ENCODE measurements around the gene MBD1.
A peak's percentile ranks its signal among the peaks of the same experiment; 100 is the strongest.
"Not testable (repeated sequence)": the region's sequence is repeated elsewhere in the genome, so short reads cannot be mapped to it uniquely, and the experiment has no call there.

The MBD1 gene, protein sequence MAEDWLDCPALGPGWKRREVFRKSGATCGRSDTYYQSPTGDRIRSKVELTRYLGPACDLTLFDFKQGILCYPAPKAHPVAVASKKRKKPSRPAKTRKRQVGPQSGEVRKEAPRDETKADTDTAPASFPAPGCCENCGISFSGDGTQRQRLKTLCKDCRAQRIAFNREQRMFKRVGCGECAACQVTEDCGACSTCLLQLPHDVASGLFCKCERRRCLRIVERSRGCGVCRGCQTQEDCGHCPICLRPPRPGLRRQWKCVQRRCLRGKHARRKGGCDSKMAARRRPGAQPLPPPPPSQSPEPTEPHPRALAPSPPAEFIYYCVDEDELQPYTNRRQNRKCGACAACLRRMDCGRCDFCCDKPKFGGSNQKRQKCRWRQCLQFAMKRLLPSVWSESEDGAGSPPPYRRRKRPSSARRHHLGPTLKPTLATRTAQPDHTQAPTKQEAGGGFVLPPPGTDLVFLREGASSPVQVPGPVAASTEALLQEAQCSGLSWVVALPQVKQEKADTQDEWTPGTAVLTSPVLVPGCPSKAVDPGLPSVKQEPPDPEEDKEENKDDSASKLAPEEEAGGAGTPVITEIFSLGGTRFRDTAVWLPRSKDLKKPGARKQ

DNA sequence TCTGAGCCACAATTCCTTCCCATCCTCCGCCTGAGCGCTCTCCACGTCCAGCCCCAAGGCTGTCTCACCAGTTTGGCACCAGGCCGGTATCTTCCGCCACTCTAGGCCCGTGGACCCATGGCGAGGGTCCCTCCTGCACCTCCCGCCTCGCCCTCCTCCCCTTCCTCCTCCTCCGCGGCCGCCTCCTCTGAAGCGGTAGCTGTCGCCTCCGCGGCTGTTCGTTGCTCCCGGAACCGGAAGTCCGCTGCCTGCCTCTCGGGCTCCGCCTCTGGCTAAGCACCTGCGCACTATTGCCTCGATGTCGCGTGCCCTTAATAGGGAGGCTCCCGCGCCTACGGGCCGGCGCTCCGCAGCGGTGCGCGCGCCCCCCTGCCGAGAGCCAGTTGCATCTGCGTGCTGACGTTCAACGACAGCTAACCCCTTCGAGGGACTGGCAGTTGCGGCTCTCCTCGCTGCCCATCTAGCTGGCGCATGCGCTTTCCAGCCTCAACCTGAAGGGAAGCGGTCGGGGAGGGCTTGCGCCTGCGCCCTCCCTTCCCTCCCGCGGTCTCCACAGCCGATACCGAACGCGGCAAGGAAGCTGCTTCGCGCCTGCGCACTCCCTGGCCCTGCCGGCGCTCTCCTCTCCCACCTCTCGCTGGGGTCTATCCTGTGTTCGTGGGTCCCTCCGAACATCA, at the start of gene MBD1:
MBD1 (minus strand) TSS at position 229 of the 677 bp plus-strand sequence. CDS start 1,531 bp downstream, outside the sequence.
- Mint-ChIP-seq H3K4me3 (peak within 1 kb of the TSS; percentile 91), H3K27me3 (no peaks in the 10 kb centered on the region), H3K27ac (peak within 1 kb of the TSS; percentile 92), H3K4me1 (peaks cover 39% of the 10 kb centered on the region), H3K9me3 (no peaks in the 10 kb centered on the region), H3K36me3 (peaks cover 23% of the 10 kb centered on the region)

DNA sequence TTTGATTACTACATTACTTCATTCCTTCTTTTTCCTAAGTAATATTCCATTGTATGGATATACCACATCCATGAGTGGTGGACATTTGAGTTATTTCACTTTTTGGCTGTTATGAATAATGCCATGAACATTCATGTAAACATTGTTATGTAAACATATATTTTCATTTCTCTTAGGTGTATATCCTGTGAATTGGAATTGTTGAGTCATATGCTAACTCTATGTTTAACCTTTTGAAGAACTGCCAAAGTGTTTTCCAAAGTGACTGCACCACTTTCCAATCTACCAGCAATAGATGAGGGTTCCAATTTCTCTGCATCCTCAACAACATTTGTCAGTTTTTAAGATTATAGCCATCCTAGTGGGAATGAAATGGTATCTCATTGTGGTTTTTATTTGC, 48.9 kb upstream of the MBD1 start:
- no peaks in the 10 kb centered on the region for H3K4me1 Mint-ChIP-seq
- no peaks in the 10 kb centered on the region for H3K9me3 Mint-ChIP-seq
- no peak overlapping the region for H3K27ac Mint-ChIP-seq
- no peak overlapping the region for H3K4me3 Mint-ChIP-seq
- H3K27me3 Mint-ChIP-seq = peaks cover 6% of the 10 kb centered on the region
- H3K36me3 Mint-ChIP-seq = peaks cover 2% of the 10 kb centered on the region

DNA sequence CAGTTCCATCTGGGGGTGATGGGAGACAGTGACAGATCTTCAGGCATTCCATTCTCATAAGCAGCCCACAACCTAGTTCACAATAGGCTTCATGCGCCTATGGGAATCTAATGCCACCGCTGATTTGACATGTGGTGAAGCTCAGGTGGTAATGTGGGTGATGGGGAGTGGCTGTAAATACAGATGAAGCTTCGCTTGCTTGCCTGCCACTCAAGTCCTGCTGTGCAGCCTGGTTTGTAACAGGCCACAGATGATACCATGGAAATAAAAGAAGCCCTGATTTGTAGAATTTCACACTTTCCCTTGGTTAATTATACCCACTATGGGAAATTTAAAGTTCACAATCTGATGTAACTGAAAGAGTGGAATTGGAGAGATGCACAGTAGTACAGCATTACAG, 46.7 kb upstream of the MBD1 start:
- Mint-ChIP-seq H3K27me3 (peaks cover 6% of the 10 kb centered on the region), H3K4me1 (no peaks in the 10 kb centered on the region), H3K9me3 (no peaks in the 10 kb centered on the region), H3K36me3 (peaks cover 2% of the 10 kb centered on the region), H3K27ac (no peak overlapping the region), H3K4me3 (no peak overlapping the region)

DNA sequence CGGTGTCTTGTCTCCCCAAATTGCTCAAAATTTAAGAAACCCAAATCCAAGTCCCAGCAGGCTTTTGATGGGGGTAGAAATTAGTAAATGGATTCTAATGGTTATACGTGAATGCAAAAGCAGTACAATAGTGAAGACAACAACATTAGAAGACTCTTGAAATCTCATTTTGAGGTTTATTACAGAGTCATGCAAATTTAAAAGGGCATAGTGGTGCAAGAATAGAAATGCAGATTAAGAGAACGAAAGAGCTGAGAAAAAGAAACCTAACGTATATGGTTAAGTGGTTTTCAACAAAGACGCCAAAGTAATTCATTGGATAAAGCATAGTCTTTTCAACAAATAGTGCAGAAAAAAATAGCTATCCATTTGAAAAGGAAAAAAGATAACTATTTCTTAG, 39.4 kb upstream of the MBD1 start:
- Mint-ChIP-seq H3K36me3 (no peaks in the 10 kb centered on the region), H3K9me3 (no peaks in the 10 kb centered on the region), H3K27ac (peak overlapping the region; percentile 55), H3K27me3 (no peaks in the 10 kb centered on the region), H3K4me1 (peaks cover 19% of the 10 kb centered on the region), H3K4me3 (peak overlapping the region; percentile 66)

DNA sequence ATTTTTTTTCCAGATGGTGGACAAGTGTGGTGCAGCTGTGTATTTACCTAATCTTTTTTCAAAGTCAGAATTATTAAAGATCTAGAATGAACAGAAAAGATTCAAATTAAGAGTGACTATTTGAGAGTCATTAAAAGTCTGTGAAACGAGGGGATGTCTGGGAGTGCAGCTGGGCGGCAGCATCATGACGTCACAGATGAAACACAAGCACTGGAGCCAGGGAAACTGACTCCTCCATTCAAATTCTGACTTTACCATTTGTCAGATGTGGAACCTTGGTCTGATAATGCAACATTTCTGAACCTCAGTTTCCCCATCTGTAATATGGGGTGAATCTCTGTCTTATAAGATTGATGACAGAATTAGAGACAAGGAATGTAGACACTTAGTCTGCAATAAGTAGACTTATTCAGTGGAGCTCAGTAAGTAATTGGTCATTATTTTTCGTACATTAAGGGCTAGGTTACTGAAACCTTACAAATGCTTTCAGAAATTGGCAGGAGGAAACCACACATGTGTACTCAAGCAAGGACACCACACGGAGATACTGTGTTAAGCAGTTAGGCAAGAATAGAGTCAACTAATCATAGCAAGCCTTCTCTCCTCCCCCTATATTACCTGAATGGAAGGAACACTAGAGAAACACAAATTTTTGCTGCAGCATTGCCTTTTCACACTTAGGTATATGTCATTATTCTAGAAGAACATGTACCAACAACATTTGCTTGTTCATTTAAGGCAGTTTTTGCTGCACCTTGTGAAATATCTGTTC, 34.0 kb upstream of the MBD1 start:
- no peaks in the 10 kb centered on the region for H3K36me3 Mint-ChIP-seq
- H3K4me1 Mint-ChIP-seq = peaks cover 6% of the 10 kb centered on the region
- H3K27me3 Mint-ChIP-seq = peaks cover 2% of the 10 kb centered on the region
- H3K9me3 Mint-ChIP-seq = no peaks in the 10 kb centered on the region
- H3K4me3 Mint-ChIP-seq = no peak overlapping the region
- H3K27ac Mint-ChIP-seq = no peak overlapping the region

DNA sequence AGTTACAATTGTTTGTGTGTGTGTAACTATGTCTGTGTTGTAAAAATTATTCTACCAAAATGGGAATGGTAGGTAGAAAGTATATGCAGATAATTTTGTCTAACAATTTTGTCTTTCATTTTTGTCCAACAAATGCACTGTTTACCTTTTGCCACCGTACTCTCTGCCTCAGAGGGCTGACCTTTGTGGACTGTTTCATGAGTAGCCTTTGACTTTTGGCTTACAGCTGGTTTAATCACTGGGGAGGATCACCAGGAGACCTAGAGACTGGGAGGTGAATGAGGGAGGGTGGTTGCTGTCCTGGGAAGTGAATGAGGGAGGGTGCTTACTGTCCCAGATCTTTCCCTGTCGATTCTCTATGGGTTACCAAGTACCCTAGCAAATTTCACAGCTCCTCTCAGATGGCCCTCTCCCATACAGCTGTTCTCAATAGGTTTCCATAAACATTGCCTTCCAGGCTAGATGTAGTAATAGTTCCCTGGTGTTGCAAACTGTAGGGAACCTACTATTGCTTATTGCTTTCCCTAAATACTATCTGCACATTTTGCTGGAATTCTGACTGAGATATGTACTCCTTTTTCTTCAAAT, 32.6 kb upstream of the MBD1 start:
- Mint-ChIP-seq H3K27me3 (peaks cover 2% of the 10 kb centered on the region), H3K36me3 (no peaks in the 10 kb centered on the region), H3K9me3 (no peaks in the 10 kb centered on the region), H3K27ac (no peak overlapping the region), H3K4me1 (no peaks in the 10 kb centered on the region), H3K4me3 (no peak overlapping the region)

DNA sequence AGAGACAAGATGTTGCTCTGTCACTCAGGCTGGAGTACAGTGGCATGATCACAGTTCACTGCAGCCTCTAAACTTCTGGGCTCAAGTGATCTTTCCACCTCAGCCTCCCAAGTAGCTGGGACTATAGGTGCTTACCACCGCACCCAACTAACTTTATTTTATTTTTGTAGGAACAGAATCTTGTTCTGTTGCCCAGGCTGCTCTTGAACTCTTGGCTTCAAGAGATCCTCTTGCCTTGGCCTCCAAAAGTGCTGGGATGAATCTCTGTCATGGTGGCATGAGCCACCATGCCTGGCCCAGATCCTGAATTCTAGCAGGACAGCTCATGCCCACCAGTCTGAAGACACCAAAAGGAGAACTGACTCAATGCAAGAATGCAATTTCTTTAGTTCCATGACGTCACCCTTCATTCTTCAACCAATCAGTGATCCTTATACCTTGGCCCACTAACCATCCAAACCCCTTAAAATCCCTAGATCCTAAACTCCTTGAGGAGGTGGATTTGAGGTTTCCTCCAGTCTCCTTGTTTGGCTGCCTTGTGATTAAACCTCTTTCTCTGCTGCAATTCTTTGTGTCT, 31.8 kb upstream of the MBD1 start:
- H3K36me3 Mint-ChIP-seq = no peaks in the 10 kb centered on the region
- H3K4me3 Mint-ChIP-seq = no peak overlapping the region
- H3K27me3 Mint-ChIP-seq = peaks cover 2% of the 10 kb centered on the region
- no peaks in the 10 kb centered on the region for H3K4me1 Mint-ChIP-seq
- H3K9me3 Mint-ChIP-seq = no peaks in the 10 kb centered on the region
- no peak overlapping the region for H3K27ac Mint-ChIP-seq

DNA sequence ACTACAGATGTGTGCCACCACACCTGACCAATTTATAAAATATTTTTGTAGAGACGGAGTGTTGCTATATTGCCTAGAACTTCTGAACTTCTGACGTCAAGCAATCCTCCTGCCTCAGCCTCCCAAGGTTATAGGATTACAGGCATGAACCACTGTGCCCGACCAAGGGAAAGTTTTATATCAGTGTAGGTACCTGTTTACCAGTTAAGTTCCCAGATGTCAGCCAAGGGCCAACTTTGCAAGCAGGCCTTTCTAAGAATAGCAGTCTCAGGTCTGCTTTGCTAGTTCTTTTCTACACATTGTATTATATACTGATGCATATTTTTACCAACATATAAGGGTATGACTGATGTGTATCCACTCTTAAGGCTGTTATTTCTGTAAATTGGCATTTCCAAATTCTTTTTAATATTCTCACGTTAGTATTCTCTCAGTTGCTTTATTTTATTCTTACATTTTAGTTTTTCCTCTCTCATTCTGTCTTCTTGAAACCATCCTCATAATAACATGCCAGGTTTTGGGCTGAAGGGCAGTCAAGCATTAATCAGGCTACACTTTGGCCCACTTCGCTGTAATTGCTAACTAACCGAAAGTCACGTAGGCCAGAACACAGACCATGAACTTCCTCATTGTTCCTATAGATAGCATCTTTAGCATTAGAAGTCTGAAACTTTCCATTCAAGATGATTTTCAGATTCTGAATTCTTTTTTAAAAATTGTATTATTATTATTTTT, 31.1 kb upstream of the MBD1 start:
- Mint-ChIP-seq H3K4me3 (no peak overlapping the region), H3K4me1 (peaks cover 6% of the 10 kb centered on the region), H3K27ac (no peak overlapping the region), H3K27me3 (peaks cover 2% of the 10 kb centered on the region), H3K36me3 (no peaks in the 10 kb centered on the region), H3K9me3 (no peaks in the 10 kb centered on the region)

DNA sequence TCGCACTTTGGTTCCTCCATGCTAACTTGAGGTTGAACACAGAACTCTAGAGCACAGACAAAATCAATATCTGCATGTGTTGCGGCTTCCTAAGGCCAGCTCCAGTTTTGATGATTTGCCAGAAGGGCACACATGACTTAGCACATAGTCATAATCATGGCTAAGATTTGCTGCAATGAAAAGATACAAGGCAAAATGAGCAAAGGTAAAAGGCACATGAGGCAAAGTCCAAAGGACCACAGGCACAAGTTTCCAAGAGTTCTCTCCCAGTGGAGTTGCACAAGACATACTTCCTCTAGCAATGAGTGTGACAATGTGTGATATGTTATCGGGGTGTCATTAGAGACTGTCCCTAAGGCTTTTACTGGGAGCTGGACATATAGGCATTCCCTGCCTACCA, 30.3 kb upstream of the MBD1 start:
- Mint-ChIP-seq H3K4me1 (peaks cover 13% of the 10 kb centered on the region), H3K9me3 (no peaks in the 10 kb centered on the region), H3K4me3 (no peak overlapping the region), H3K36me3 (no peaks in the 10 kb centered on the region), H3K27ac (no peak overlapping the region), H3K27me3 (peaks cover 2% of the 10 kb centered on the region)

DNA sequence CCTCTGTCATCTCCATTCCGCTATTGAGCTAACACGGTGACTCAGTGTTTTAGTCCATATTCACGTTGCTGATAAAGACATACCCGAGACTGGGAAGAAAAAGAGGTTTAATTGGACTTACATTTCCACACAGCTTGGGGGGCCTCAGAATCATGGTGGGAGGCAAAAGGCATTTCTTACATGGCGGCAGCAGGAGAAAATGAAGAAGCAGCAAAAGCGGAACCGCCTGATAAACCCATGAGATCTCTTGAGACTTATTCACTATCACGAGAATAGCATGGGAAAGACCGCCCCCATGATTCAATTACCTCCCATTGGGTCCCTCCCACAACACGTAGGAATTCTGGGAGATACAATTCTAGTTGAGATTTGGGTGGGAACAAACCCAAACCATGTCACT, 28.8 kb upstream of the MBD1 start:
- no peak overlapping the region for H3K27ac Mint-ChIP-seq
- H3K36me3 Mint-ChIP-seq = no peaks in the 10 kb centered on the region
- peaks cover 3% of the 10 kb centered on the region for H3K27me3 Mint-ChIP-seq
- H3K4me1 Mint-ChIP-seq = peaks cover 13% of the 10 kb centered on the region
- peaks cover 3% of the 10 kb centered on the region for H3K9me3 Mint-ChIP-seq
- H3K4me3 Mint-ChIP-seq = no peak overlapping the region

DNA sequence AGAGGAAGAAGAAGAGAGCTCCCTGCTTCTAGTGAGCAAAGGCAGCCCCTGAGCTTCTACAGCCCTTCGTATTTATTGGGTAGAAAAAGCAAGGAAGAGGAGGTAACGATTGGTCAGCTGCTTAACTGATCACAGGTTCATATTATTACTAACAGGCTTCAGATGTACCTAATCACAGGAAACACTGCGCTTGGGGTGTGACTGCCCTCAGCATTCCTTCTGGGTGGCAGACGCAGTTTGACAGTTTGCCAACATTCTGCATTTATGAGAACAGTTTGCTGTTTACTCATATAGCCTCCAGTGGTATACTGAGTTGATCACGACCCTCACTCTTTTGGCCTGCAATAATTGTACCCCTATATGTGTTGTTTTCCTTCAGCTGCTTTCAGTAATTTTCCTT, 27.5 kb upstream of the MBD1 start:
- not testable (repeated sequence) for H3K4me3 Mint-ChIP-seq, H3K27me3 Mint-ChIP-seq, H3K9me3 Mint-ChIP-seq, H3K27ac Mint-ChIP-seq, H3K36me3 Mint-ChIP-seq
- peaks cover 13% of the 10 kb centered on the region for H3K4me1 Mint-ChIP-seq

DNA sequence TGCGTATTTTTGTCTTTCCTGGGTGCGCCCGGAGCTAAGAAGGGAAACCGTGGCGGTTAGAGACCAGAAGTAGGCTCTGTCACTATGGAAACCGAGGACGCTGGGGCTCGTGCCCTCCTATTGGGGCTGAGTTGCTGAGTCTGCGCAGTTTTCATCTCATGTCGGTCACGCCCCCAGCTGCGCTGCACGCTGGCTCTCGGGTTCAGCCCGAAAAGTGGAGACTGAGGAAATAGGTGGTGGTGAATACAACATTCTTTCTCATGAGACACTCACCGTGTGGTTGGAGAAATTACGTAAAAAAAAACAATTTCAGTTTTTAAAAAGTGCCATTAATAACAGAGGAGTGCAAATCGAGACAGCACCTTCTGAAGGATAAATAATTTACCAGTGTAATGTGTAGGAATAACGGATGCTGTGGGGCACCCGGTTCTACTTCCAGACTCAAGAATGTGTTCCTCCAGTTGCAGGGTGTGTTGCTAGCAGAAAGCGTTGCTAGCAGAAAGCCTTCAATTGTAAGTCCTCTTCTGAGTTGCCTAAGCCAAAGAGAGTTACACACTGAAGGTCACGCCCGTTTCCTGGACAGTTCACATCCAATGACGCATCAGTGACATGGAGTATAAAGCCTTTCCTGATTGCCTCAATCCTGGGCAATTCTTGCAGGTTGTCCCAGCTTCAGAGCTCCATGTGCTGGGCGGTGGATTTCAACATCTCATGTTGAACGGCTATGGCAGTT, 26.6 kb upstream of the MBD1 start:
- Mint-ChIP-seq H3K27ac (peak overlapping the region; percentile 73), H3K9me3 (peaks cover 4% of the 10 kb centered on the region), H3K4me3 (peak overlapping the region; percentile 96), H3K36me3 (no peaks in the 10 kb centered on the region), H3K27me3 (peaks cover 3% of the 10 kb centered on the region), H3K4me1 (peaks cover 13% of the 10 kb centered on the region)

DNA sequence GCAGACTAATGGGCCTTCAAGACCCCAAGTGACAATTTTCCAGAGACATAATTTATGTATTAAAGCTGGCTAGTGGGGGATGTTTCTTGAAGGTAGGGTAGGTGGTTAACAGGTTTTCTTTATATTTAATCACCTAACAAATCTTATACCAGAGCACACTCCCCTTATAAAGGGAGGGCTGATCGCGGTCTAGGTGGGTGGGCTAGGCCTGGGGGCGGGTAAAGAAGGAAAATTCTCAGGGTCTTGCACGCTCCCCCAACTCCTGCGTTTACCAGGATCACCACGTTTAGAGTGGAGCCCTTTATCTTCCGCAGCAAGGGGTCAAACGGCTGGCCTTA, 26.0 kb upstream of the MBD1 start:
- Mint-ChIP-seq H3K4me1 (peaks cover 13% of the 10 kb centered on the region), H3K27me3 (peaks cover 3% of the 10 kb centered on the region), H3K27ac (peak overlapping the region; percentile 73), H3K36me3 (no peaks in the 10 kb centered on the region), H3K4me3 (peak overlapping the region; percentile 96), H3K9me3 (peaks cover 4% of the 10 kb centered on the region)

DNA sequence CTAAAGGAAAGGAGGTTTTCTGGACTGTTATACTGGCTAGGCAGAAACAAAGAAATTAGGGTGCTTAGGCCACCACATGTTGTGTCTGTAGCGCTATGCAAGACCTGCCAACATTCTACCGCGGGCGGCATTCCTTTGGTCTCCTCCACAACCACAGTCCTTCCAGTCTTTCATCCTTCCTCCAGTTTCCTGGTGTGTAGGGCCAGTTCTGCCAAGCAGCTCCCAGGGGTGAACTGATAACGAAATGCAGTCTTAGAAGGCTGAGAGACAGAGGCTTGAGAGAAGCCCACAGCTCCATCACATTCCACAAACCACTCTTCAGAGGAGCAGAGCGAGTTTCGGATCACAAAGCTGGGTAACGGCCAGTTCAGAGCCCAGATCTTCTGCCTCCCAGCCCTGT, 25.6 kb upstream of the MBD1 start:
- Mint-ChIP-seq H3K4me3 (peak overlapping the region; percentile 82), H3K36me3 (no peaks in the 10 kb centered on the region), H3K27ac (no peak overlapping the region), H3K4me1 (peaks cover 13% of the 10 kb centered on the region), H3K27me3 (peaks cover 3% of the 10 kb centered on the region), H3K9me3 (peaks cover 4% of the 10 kb centered on the region)

All from activated naive CD4-positive, alpha-beta T cell treated with anti-CD3 and anti-CD28 coated beads, Interleukin-2, amount 50 U/mL, for 24 hours (primary cell).